Measurements from ENCODE around the gene PDE1C.

Gene PDE1C

DNA sequence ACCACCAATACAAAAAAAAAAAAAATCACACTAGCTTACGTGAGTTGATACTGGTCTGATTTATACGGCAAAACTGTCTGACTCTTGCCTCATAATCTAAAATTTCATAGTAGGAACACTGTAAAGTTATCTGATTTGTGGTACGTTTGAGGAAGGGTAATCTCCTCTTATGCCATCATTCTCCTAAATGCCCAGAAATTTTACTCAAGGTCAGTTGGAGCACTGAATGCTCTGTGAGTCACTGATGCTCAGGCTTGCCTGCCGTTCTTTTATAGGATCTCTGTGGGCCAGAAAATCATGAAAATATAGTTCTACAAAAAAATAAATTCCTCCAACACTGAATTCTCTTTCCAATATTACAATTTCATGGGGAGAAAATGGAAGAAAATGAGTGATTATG is 135.7 kb downstream of the PDE1C start:
- H3K4me3 ChIP-seq (ENCODE audit: low read depth, low read length) = no peak overlapping the region
- TF ChIP-seq CTCF (IDR thresholded peaks at IDR 0.05; ENCODE audit: low read depth, low read length) = no peak

DNA sequence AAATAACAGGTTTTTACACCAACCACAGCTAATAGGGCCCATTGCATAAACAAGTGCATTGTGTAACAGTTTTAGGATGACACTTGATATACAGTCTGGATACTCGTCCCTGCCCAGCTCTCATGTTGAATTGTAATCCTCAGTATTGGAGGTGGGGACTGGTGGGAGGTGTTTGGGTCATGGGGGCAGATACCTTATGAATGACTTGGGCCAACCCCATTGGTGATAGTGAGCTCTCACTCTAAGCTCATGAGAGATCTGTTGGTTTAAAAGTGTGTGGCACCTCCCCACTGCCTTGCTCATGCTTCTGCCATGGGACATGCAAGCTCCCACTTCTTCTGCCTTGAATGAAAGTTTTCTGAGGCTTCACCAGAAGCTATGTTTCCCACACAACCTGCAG is 136.7 kb downstream of the PDE1C start:
- no peak overlapping the region for H3K4me3 ChIP-seq (ENCODE audit: low read depth, low read length)
- TF ChIP-seq CTCF (IDR thresholded peaks at IDR 0.05; ENCODE audit: low read depth, low read length) = no peak

- no peak overlapping the region for H3K4me3 ChIP-seq (ENCODE audit: low read depth, low read length)
- no peak for TF ChIP-seq CTCF (IDR thresholded peaks at IDR 0.05; ENCODE audit: low read depth, low read length)
Observed at GRCh38 chr7:31926991-31927584, 143.1 kb downstream of the PDE1C start.

GRCh38 chr7:31925753-31926454 is 144.3 kb downstream of the PDE1C start:
- no peak for TF ChIP-seq CTCF (IDR thresholded peaks at IDR 0.05; ENCODE audit: low read depth, low read length)
- no peak overlapping the region for H3K4me3 ChIP-seq (ENCODE audit: low read depth, low read length)

DNA sequence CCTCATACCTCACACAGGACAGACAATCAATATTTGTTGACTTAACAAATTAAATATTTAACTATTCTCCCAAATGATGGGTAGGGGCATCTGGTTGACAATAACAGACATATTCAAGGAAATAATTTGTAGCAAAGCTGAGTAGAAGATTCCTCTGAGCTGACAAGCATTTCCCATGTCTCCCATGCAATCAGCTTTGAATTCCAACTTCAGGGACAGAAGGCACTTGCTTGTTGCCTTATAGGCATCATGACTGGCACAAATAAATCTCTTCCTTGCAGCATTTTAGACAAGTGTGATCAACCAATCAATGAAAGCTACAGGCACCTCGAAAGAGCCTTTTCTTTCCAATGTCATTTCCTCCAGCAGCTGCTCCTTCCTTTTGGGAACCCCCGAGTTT is 146.0 kb downstream of the PDE1C start:
- H3K4me3 ChIP-seq (ENCODE audit: low read depth, low read length) = no peak overlapping the region
- TF ChIP-seq CTCF (IDR thresholded peaks at IDR 0.05; ENCODE audit: low read depth, low read length) = no peak

DNA sequence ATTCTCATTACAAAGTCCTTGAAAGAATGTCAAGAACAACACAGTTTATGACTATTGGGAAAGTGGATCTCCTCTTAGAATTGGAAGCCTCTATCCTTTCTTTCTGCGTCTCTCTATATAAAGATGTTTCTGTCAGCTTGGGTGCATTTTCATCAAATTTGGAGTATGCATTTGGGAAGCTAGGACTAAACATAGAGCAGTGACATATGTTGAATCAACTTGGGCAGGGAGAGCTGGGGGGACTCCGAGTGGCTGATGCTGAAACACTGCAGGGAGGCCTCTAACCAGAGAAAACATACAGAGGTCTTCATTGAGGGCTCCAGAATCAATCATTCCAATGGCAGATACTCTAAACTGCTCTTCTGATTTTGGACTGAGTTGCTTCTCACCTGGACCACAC is 147.4 kb downstream of the PDE1C start:
- H3K4me3 ChIP-seq (ENCODE audit: low read depth, low read length) = no peak overlapping the region
- TF ChIP-seq CTCF (IDR thresholded peaks at IDR 0.05; ENCODE audit: low read depth, low read length) = no peak

DNA sequence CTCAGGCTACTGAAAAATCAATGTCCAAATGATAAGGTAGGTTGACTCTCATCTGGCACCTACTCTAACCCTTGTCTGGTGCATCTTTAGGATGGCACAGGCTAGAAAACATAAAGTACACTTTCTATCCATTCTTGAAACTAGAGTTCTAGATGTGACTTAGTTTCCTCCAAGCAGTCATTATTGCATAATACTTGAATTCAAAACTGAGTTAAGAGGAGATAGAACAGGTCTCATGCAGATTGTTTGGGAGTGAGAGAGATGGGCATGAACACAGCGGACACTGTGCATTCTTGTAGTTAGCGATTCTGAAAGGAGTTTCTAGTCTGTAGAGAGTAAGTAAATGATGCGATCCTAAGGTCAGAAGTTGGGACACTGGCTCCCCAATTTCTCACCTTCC is 149.2 kb downstream of the PDE1C start:
- TF ChIP-seq CTCF (IDR thresholded peaks at IDR 0.05; ENCODE audit: low read depth, low read length) = no peak

More for the DNA sequence above, 149.2 kb downstream of the PDE1C start:
- no peak overlapping the region for H3K4me3 ChIP-seq (ENCODE audit: low read depth, low read length)
